Stimulated activated CD8-positive, alpha-beta memory T cell treated with anti-CD3 and anti-CD28 coated beads, Interleukin-7, amount 100 ng/mL, for 4 hours (primary cell): Measurements from ENCODE around the gene ACACA.
"Not testable (repeated sequence)": the region's sequence is repeated elsewhere in the genome, so short reads cannot be mapped to it uniquely, and the experiment has no call there.

Source experiments
- DNase-seq, 2 donors: peaks; one replicate each; pipeline ENCODE4 v3.0.0-alpha.2; 2020; ENCODE audit warnings: low read depth in 2 of 2

The ACACA gene

GRCh38 chr17:37100231-37100630 is 306.4 kb downstream of the ACACA start:
- no peak for DNase-seq

GRCh38 chr17:37098910-37099664 is 307.5 kb downstream of the ACACA start:
- no peak for DNase-seq

GRCh38 chr17:37098152-37098551 is 308.5 kb downstream of the ACACA start:
- no peak for DNase-seq

- DNase-seq: no peak
Observed at GRCh38 chr17:37097154-37097553, 309.5 kb downstream of the ACACA start.

GRCh38 chr17:37096071-37096470 is 310.6 kb downstream of the ACACA start:
- DNase-seq: no peak

- DNase-seq: no peak
Observed at GRCh38 chr17:37094391-37094790, 312.2 kb downstream of the ACACA start.

- DNase-seq: no peak
Observed at GRCh38 chr17:37092701-37093100, 313.9 kb downstream of the ACACA start.

- no peak for DNase-seq
Observed at GRCh38 chr17:37092071-37092470, 314.6 kb downstream of the ACACA start.

- DNase-seq: no peak
Observed at GRCh38 chr17:37090941-37091340, 315.7 kb downstream of the ACACA start.

- DNase-seq: peak; percentile 36 to 46
Observed at GRCh38 chr17:37089956-37090355, 316.7 kb downstream of the ACACA start.

GRCh38 chr17:37088913-37089312 is 317.7 kb downstream of the ACACA start:
- DNase-seq: no peak

GRCh38 chr17:37088459-37088858 is 318.2 kb downstream of the ACACA start:
- no peak for DNase-seq

- DNase-seq: no peak
Observed at GRCh38 chr17:37087683-37088082, 319.0 kb downstream of the ACACA start.

- no peak for DNase-seq
Observed at GRCh38 chr17:37086948-37087347, 319.7 kb downstream of the ACACA start.

- no peak for DNase-seq
Observed at GRCh38 chr17:37086334-37086733, 320.3 kb downstream of the ACACA start.

GRCh38 chr17:37084372-37084771 is 322.3 kb downstream of the ACACA start:
- no peak for DNase-seq

- no peak for DNase-seq
Observed at GRCh38 chr17:37083456-37083855, 323.2 kb downstream of the ACACA start.

- DNase-seq: no peak
Observed at GRCh38 chr17:37082985-37083384, 323.7 kb downstream of the ACACA start.

GRCh38 chr17:37082311-37082860 is 324.2 kb downstream of the ACACA start:
- DNase-seq: no peak

- DNase-seq: no peak
Observed at GRCh38 chr17:37081287-37081686, 325.3 kb downstream of the ACACA start.

- no peak for DNase-seq
Observed at GRCh38 chr17:37079735-37080134, 326.9 kb downstream of the ACACA start.

GRCh38 chr17:37079065-37079708 is 327.4 kb downstream of the ACACA start:
- no peak for DNase-seq

- not testable (repeated sequence) for DNase-seq
Observed at GRCh38 chr17:37073464-37073863, 333.2 kb downstream of the ACACA start.
